Progenitor cell of endocrine pancreas (in vitro differentiated cells): ENCODE measurements around the gene SRCIN1. TPM values are rescaled to one million over a fixed set of nuclear protein-coding genes. Genes with fewer than 3 reads are reported as not detected.
A peak's percentile ranks its signal among the peaks of the same experiment; 100 is the strongest.

Experiments
- DNase-seq: peaks from one replicate; pipeline ENCODE4 v3.0.0; 2021; ENCODE audit warnings: low spot score; ENCODE audit not compliant: unreplicated experiment
- H3K27ac Mint-ChIP-seq: 2 replicates; pipeline ENCODE4 v1.8.0; 2021; ENCODE audit warnings: mild to moderate bottlenecking, moderate library complexity, mixed read lengths
- H3K27me3 Mint-ChIP-seq: 2 replicates; pipeline ENCODE4 v1.8.0; 2021; ENCODE audit warnings: mixed read lengths
- H3K36me3 Mint-ChIP-seq: 2 replicates; pipeline ENCODE4 v1.8.0; 2022; ENCODE audit warnings: mixed read lengths; ENCODE audit not compliant: insufficient read depth
- H3K4me1 Mint-ChIP-seq: 2 replicates; pipeline ENCODE4 v1.8.0; 2021; ENCODE audit warnings: low read depth, mixed read lengths
- H3K4me3 Mint-ChIP-seq: 2 replicates; pipeline ENCODE4 v1.8.0; 2021; ENCODE audit warnings: low read depth, mild to moderate bottlenecking, moderate library complexity, mixed read lengths
- H3K9me3 Mint-ChIP-seq: 2 replicates; pipeline ENCODE4 v1.8.0; 2021; ENCODE audit warnings: low read depth, mixed read lengths
- CTCF ChIP-seq: fragments of 200-600 bp; sonication (generic); IDR thresholded peaks from one replicate; pipeline ENCODE4 v1.5.0; 2021; ENCODE audit warnings: antibody characterized with exemption, mild to moderate bottlenecking; ENCODE audit not compliant: unreplicated experiment
- total RNA-seq: library from RNA; stranded (reverse); gene quantifications from 2 replicates; pipeline ENCODE4 v1.2.1, GENCODE V29; 2021

SRCIN1 gene
- total RNA-seq, 1 donor from 2014 or later: 13.8 TPM

GRCh38 chr17:38582069-38582468 is 23.7 kb downstream of the SRCIN1 start:
- Mint-ChIP-seq H3K27ac (no peak overlapping the region), H3K36me3 (no peaks in the 10 kb centered on the region), H3K27me3 (peaks cover 59% of the 10 kb centered on the region), H3K4me3 (no peak overlapping the region), H3K4me1 (peaks cover 8% of the 10 kb centered on the region), H3K9me3 (no peaks in the 10 kb centered on the region)
- DNase-seq: no peak
- TF ChIP-seq CTCF: no peak

GRCh38 chr17:38579934-38580333 is 25.8 kb downstream of the SRCIN1 start:
- no peak overlapping the region for H3K27ac Mint-ChIP-seq
- H3K27me3 Mint-ChIP-seq: peaks cover 77% of the 10 kb centered on the region
- no peaks in the 10 kb centered on the region for H3K9me3 Mint-ChIP-seq
- TF ChIP-seq CTCF: peak; percentile 22
- no peak overlapping the region for H3K4me3 Mint-ChIP-seq
- DNase-seq: no peak
- no peaks in the 10 kb centered on the region for H3K36me3 Mint-ChIP-seq
- H3K4me1 Mint-ChIP-seq: peaks cover 7% of the 10 kb centered on the region

- H3K9me3 Mint-ChIP-seq: no peaks in the 10 kb centered on the region
- H3K36me3 Mint-ChIP-seq: no peaks in the 10 kb centered on the region
- H3K4me3 Mint-ChIP-seq: peak overlapping the region; percentile 16
Measured at GRCh38 chr17:38579083-38579480, 26.7 kb downstream of the SRCIN1 start.

GRCh38 chr17:38578229-38579082 is 27.3 kb downstream of the SRCIN1 start:
- H3K9me3 Mint-ChIP-seq: no peaks in the 10 kb centered on the region
- H3K4me1 Mint-ChIP-seq: no peaks in the 10 kb centered on the region
- H3K36me3 Mint-ChIP-seq: no peaks in the 10 kb centered on the region
- no peak for DNase-seq
- H3K4me3 Mint-ChIP-seq: no peak overlapping the region
- peaks cover 89% of the 10 kb centered on the region for H3K27me3 Mint-ChIP-seq
- TF ChIP-seq CTCF: no peak
- H3K27ac Mint-ChIP-seq: no peak overlapping the region

More at GRCh38 chr17:38579083-38579480, 26.7 kb downstream of the SRCIN1 start:
- TF ChIP-seq CTCF: no peak
- Mint-ChIP-seq H3K27ac (peak overlapping the region; percentile 74), H3K4me1 (peaks cover 3% of the 10 kb centered on the region), H3K27me3 (peaks cover 83% of the 10 kb centered on the region)
- no peak for DNase-seq

GRCh38 chr17:38577645-38578173 is 28.0 kb downstream of the SRCIN1 start:
- DNase-seq: no peak
- no peaks in the 10 kb centered on the region for H3K4me1 Mint-ChIP-seq
- H3K36me3 Mint-ChIP-seq: no peaks in the 10 kb centered on the region
- H3K9me3 Mint-ChIP-seq: no peaks in the 10 kb centered on the region
- H3K27me3 Mint-ChIP-seq: peaks cover 89% of the 10 kb centered on the region
- TF ChIP-seq CTCF: no peak
- H3K27ac Mint-ChIP-seq: no peak overlapping the region
- H3K4me3 Mint-ChIP-seq: no peak overlapping the region
